ENCODE data around the gene SPDEF.

DNA sequence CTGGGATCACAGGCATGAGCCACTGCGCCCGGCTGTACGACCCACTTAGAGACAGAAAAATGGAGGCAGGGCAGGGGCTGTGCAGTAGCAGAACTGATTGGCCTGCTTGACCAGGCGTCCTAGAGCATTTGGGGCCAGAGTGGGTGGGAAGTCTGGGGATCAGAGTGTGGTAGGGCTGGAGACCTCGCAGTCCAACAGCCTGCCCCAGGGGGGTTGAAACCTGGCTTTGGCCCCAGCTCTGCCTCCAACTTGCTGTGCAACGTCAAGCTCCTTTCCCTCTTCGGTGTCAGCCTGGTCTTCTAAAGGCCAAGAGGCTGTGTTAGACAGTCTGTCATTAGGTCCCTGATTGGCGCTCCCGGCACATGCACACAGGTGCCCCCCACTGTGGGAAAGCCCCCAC, 15.3 kb upstream of the SPDEF start:
- TF ChIP-seq, protein P1, sequence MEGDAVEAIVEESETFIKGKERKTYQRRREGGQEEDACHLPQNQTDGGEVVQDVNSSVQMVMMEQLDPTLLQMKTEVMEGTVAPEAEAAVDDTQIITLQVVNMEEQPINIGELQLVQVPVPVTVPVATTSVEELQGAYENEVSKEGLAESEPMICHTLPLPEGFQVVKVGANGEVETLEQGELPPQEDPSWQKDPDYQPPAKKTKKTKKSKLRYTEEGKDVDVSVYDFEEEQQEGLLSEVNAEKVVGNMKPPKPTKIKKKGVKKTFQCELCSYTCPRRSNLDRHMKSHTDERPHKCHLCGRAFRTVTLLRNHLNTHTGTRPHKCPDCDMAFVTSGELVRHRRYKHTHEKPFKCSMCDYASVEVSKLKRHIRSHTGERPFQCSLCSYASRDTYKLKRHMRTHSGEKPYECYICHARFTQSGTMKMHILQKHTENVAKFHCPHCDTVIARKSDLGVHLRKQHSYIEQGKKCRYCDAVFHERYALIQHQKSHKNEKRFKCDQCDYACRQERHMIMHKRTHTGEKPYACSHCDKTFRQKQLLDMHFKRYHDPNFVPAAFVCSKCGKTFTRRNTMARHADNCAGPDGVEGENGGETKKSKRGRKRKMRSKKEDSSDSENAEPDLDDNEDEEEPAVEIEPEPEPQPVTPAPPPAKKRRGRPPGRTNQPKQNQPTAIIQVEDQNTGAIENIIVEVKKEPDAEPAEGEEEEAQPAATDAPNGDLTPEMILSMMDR (IDR thresholded peaks at IDR 0.05) = no peak
- TF ChIP-seq POLR2A (IDR thresholded peaks at IDR 0.05) = no peak
